ENCODE results near the gene ADCY10. TPM values are rescaled to one million over a fixed set of nuclear protein-coding genes. Genes with fewer than 3 reads are reported as not detected.

Gene ADCY10
- total RNA-seq, 1 experiment from 2014 or later: 0.35 TPM

- BruUV-seq (replicated peaks): no TSS peak
- peaks cover 52% of the 10 kb centered on the region for H3K36me3 Mint-ChIP-seq (ENCODE audit: insufficient read depth, unreplicated experiment)
These were observed 127.4 kb downstream of the ADCY10 start for GRCh38 chr1:167786502-167786901.

DNA sequence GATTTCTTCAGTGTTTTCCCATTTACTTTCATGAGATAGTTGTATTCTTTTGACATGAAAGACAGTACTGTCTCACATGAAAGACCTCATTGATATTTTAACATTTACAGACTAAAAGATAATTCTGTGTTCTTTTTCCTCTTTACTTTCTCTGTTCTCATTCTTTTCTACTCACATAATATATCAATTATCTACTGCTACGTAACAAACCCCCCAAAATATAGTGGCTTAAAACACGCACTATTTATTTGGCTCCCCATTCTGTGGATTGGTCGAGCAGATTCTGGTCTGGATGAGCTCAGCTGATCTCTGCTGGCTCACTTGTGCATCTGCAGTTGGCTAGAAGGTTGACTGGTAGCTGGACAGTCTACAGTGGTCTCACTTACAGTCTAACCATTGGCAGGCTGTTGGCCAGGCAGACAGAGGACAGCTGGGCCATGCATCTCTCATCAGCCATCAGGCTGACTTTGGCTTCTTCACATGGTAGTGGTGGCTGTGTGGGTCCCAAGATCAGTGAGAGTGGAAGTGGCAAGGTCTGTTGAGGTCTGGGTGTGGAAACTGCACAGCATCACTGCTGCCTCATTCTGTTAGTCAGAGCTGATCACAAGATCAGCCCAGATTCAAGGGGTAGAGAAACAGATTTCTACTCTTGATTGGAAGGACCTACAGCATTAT lies 128.9 kb downstream of the ADCY10 start:
- H3K27me3 Mint-ChIP-seq (ENCODE audit: insufficient read depth, unreplicated experiment): no peaks in the 10 kb centered on the region
- POLR2A ChIA-PET: interaction anchor here (0.6 to 3.1 kb wide), 8 partner anchors 9 to 238 kb away, joined by 3 to 13 read pairs (median 4); partner anchors contain the start of gene DCAF6

More at GRCh38 chr1:167786502-167786901, 127.4 kb downstream of the ADCY10 start:
- no peak overlapping the region for H3K27ac Mint-ChIP-seq (ENCODE audit: low read depth, unreplicated experiment)
- CTCF ChIA-PET: interaction anchor here (1.2 to 1.8 kb wide), 3 partner anchors 11 to 21 kb away, joined by 4 to 5 read pairs (median 4); no protein-coding TSS in a partner anchor
- POLR2A ChIA-PET: interaction anchor here (1.4 to 3.1 kb wide), 2 partner anchors 10 to 26 kb away, joined by 3 to 13 read pairs; no protein-coding TSS in a partner anchor
- TF ChIP-seq, protein P1, sequence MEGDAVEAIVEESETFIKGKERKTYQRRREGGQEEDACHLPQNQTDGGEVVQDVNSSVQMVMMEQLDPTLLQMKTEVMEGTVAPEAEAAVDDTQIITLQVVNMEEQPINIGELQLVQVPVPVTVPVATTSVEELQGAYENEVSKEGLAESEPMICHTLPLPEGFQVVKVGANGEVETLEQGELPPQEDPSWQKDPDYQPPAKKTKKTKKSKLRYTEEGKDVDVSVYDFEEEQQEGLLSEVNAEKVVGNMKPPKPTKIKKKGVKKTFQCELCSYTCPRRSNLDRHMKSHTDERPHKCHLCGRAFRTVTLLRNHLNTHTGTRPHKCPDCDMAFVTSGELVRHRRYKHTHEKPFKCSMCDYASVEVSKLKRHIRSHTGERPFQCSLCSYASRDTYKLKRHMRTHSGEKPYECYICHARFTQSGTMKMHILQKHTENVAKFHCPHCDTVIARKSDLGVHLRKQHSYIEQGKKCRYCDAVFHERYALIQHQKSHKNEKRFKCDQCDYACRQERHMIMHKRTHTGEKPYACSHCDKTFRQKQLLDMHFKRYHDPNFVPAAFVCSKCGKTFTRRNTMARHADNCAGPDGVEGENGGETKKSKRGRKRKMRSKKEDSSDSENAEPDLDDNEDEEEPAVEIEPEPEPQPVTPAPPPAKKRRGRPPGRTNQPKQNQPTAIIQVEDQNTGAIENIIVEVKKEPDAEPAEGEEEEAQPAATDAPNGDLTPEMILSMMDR (IDR thresholded peaks at IDR 0.05; ENCODE audit: unreplicated experiment): no peak
- intact Hi-C loops (cut with micrococcal nuclease): no loop called here
- DNase-seq (ENCODE audit: unreplicated experiment): no peak
- H3K9me3 Mint-ChIP-seq (ENCODE audit: unreplicated experiment): peaks cover 8% of the 10 kb centered on the region
- peaks cover 39% of the 10 kb centered on the region for H3K4me1 Mint-ChIP-seq (ENCODE audit: insufficient read depth, unreplicated experiment)
- no peaks in the 10 kb centered on the region for H3K27me3 Mint-ChIP-seq (ENCODE audit: insufficient read depth, unreplicated experiment)
- no peak overlapping the region for H3K4me3 Mint-ChIP-seq (ENCODE audit: unreplicated experiment)

DNA sequence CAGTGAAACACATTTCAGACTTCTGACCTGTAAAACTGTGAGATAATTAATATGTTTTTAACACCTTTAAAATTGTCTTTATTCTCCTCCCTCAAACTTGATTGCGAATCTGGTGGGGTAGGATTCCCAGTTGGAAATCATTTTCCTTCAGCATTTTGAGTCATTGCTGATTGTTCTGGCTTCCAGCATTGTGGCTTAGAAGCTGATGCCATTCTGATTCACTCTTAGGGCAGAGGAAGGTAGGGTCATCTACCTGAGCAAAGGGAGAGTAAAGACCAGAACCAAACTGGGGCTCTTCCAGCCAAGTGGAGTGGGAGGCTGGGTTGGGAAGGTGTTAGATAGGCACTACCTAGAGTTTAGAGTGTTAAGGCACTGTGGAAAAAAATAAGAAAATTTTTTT lies 131.0 kb downstream of the ADCY10 start:
- Mint-ChIP-seq H3K4me3 (ENCODE audit: unreplicated experiment) (no peak overlapping the region), H3K27me3 (ENCODE audit: insufficient read depth, unreplicated experiment) (no peaks in the 10 kb centered on the region), H3K27ac (ENCODE audit: low read depth, unreplicated experiment) (peak overlapping the region; percentile 55), H3K9me3 (ENCODE audit: unreplicated experiment) (peaks cover 32% of the 10 kb centered on the region), H3K36me3 (ENCODE audit: insufficient read depth, unreplicated experiment) (peaks cover 71% of the 10 kb centered on the region), H3K4me1 (ENCODE audit: insufficient read depth, unreplicated experiment) (peaks cover 9% of the 10 kb centered on the region)
- ChIA-PET CTCF (interaction anchor here (0.6 to 1.1 kb wide), 5 partner anchors 11 to 98 kb away, joined by 3 to 7 read pairs (median 4); no protein-coding TSS in a partner anchor), POLR2A (interaction anchor here (0.6 to 2.4 kb wide), 7 partner anchors 7 to 68 kb away, joined by 3 to 8 read pairs (median 5); partner anchors contain the start of gene MPZL1)
- intact Hi-C loops (cut with micrococcal nuclease): no loop called here
- no peak for DNase-seq (ENCODE audit: unreplicated experiment)
- no TSS peak for BruUV-seq (replicated peaks)
- TF ChIP-seq, protein P1 (IDR thresholded peaks at IDR 0.05; ENCODE audit: unreplicated experiment): no peak

More for the DNA sequence above, 128.9 kb downstream of the ADCY10 start:
- CTCF ChIA-PET: interaction anchor here (0.6 to 2.7 kb wide), 7 partner anchors 11 to 90 kb away, joined by 3 to 7 read pairs (median 3); no protein-coding TSS in a partner anchor
- Mint-ChIP-seq H3K27ac (ENCODE audit: low read depth, unreplicated experiment) (peak overlapping the region; percentile 53), H3K4me3 (ENCODE audit: unreplicated experiment) (no peak overlapping the region), H3K9me3 (ENCODE audit: unreplicated experiment) (peaks cover 22% of the 10 kb centered on the region), H3K4me1 (ENCODE audit: insufficient read depth, unreplicated experiment) (peaks cover 25% of the 10 kb centered on the region), H3K36me3 (ENCODE audit: insufficient read depth, unreplicated experiment) (peaks cover 64% of the 10 kb centered on the region)
- no peak for DNase-seq (ENCODE audit: unreplicated experiment)
- BruUV-seq (replicated peaks): no TSS peak
- TF ChIP-seq, protein P1 (IDR thresholded peaks at IDR 0.05; ENCODE audit: unreplicated experiment): no peak
- intact Hi-C loops (cut with micrococcal nuclease): no loop called here

DNA sequence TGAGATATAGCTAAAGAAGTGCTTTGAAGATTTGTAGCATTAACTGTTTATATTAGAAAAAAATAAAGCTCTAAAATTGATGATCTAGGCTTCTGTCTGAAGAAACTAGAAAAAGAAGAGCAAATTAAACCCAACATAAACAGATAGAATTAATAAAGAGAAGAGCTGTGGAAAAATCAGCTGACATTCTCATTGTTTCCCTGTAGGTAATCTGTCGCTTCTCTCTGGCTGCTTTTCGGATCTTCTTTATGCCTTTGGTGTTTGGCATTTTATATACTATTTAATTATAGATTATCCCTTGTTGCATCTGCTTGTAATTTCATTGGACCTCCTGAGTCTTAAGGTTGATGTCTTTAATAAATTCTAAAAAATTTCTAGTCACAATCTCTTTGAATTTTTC lies 132.4 kb downstream of the ADCY10 start:
- intact Hi-C loops (cut with micrococcal nuclease): no loop called here
- ChIA-PET POLR2A (interaction anchor here (1.1 to 2.0 kb wide), 7 partner anchors 9 to 444 kb away, joined by 3 to 12 read pairs (median 4); partner anchors contain the start of genes DCAF6, MPC2, MPZL1 and SFT2D2), CTCF (interaction anchor here (1.1 to 1.3 kb wide), 2 partner anchors 11 to 22 kb away, joined by 3 to 5 read pairs; no protein-coding TSS in a partner anchor)
- H3K27ac Mint-ChIP-seq (ENCODE audit: low read depth, unreplicated experiment): no peak overlapping the region
- H3K4me1 Mint-ChIP-seq (ENCODE audit: insufficient read depth, unreplicated experiment): peaks cover 12% of the 10 kb centered on the region
- no peaks in the 10 kb centered on the region for H3K27me3 Mint-ChIP-seq (ENCODE audit: insufficient read depth, unreplicated experiment)
- no peak overlapping the region for H3K4me3 Mint-ChIP-seq (ENCODE audit: unreplicated experiment)
- BruUV-seq (replicated peaks): no TSS peak
- no peak for DNase-seq (ENCODE audit: unreplicated experiment)
- peaks cover 71% of the 10 kb centered on the region for H3K36me3 Mint-ChIP-seq (ENCODE audit: insufficient read depth, unreplicated experiment)
- peaks cover 32% of the 10 kb centered on the region for H3K9me3 Mint-ChIP-seq (ENCODE audit: unreplicated experiment)
- TF ChIP-seq, protein P1 (IDR thresholded peaks at IDR 0.05; ENCODE audit: unreplicated experiment): no peak
